Muscle layer of colon (tissue), 2 donors: ENCODE results near the gene FBLN5.

Experiments
- H3K27ac ChIP-seq: one replicate; pipeline ENCODE4 v1.7.0; 2013; ENCODE audit warnings: low read depth, mild to moderate bottlenecking, low read length, moderate library complexity
- H3K27me3 ChIP-seq, 2 donors: one replicate each; pipeline ENCODE4 v1.7.0; 2013; ENCODE audit warnings: low read length in 2 of 2, mild to moderate bottlenecking in 2 of 2; ENCODE audit not compliant: insufficient read depth in 2 of 2, control insufficient read depth in 1 of 2
- H3K36me3 ChIP-seq: one replicate; pipeline ENCODE4 v1.7.0; 2013; ENCODE audit warnings: mild to moderate bottlenecking, low read length; ENCODE audit not compliant: insufficient read depth
- H3K4me1 ChIP-seq: one replicate; pipeline ENCODE4 v1.7.0; 2013; ENCODE audit warnings: mild to moderate bottlenecking, low read length; ENCODE audit not compliant: insufficient read depth
- H3K4me3 ChIP-seq, 2 donors: one replicate each; pipeline ENCODE4 v1.7.0; 2013; ENCODE audit warnings: low read length in 2 of 2, low read depth in 1 of 2, mild to moderate bottlenecking in 1 of 2, moderate library complexity in 1 of 2
- H3K9ac ChIP-seq: one replicate; pipeline ENCODE4 v1.7.0; 2013; ENCODE audit warnings: low read length
- H3K9me3 ChIP-seq: one replicate; pipeline ENCODE4 v1.7.0; 2013; ENCODE audit warnings: mild to moderate bottlenecking, low read length
- donor health status: abdominal sarcoma.
- donor health status: Adenocarcinoma of cecum.

Gene FBLN5

GRCh38 chr14:91964724-91965123, 17.2 kb upstream of the FBLN5 start:
- peaks cover 10% of the 10 kb centered on the region for H3K36me3 ChIP-seq
- H3K4me3 ChIP-seq: no peak overlapping the region
- H3K9me3 ChIP-seq: no peaks in the 10 kb centered on the region
- H3K27ac ChIP-seq: no peak overlapping the region
- no peaks in the 10 kb centered on the region for H3K27me3 ChIP-seq
- no peak overlapping the region for H3K9ac ChIP-seq
- no peaks in the 10 kb centered on the region for H3K4me1 ChIP-seq

- H3K4me1 ChIP-seq: no peaks in the 10 kb centered on the region
- no peak overlapping the region for H3K9ac ChIP-seq
- no peak overlapping the region for H3K4me3 ChIP-seq
- H3K9me3 ChIP-seq: no peaks in the 10 kb centered on the region
- no peak overlapping the region for H3K27ac ChIP-seq
- no peaks in the 10 kb centered on the region for H3K27me3 ChIP-seq
- H3K36me3 ChIP-seq: peaks cover 9% of the 10 kb centered on the region
These were observed 16.5 kb upstream of the FBLN5 start for GRCh38 chr14:91964011-91964410.

DNA sequence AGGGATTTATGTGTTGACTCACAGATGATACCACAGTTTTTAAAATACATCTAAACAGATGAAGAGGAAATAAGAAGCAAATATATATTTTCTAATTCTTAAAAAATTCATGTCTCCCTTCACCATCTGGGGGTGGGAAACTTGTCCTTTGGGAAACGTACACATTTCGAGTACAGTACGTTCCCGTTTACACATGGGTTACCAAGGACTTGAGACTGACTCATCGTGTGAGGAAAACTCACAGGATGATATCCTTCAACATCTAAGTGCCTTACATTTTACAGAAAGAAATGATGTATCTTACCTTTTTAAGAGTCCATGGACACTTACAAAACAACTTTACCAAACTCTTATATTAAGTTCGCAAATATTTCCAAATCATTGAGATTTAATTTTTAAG, 16.0 kb upstream of the FBLN5 start:
- peaks cover 3% of the 10 kb centered on the region for H3K36me3 ChIP-seq
- H3K27ac ChIP-seq: no peak overlapping the region
- H3K4me3 ChIP-seq: no peak overlapping the region
- no peak overlapping the region for H3K9ac ChIP-seq
- H3K4me1 ChIP-seq: no peaks in the 10 kb centered on the region
- no peaks in the 10 kb centered on the region for H3K9me3 ChIP-seq
- no peaks in the 10 kb centered on the region for H3K27me3 ChIP-seq

GRCh38 chr14:91961297-91962220, 14.1 kb upstream of the FBLN5 start:
- no peak overlapping the region for H3K9ac ChIP-seq
- H3K4me3 ChIP-seq: no peak overlapping the region
- no peaks in the 10 kb centered on the region for H3K27me3 ChIP-seq
- no peaks in the 10 kb centered on the region for H3K9me3 ChIP-seq
- H3K36me3 ChIP-seq: no peaks in the 10 kb centered on the region
- H3K27ac ChIP-seq: no peak overlapping the region
- H3K4me1 ChIP-seq: no peaks in the 10 kb centered on the region

DNA sequence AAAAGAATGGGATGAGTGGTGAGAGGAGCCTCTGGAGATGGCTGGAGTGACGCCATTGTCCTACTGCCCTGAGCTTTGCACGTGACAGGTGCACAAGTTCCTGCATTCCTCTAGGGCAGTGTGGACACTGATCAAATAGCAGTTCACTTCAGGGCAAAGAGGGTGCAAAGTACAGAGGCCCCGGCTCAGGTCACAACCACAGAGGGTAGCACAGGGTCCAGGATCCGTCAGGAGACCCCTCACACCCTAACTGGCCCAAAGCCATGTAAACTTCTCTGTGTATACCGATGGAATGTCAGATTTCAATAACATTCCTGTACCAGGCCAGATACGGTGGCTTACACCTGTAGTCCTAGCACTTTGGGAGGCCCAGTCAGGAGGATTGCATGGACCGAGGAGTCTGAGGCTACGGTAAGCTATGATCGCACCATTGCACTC, 10.4 kb upstream of the FBLN5 start:
- Histone ChIP-seq H3K4me3 (no peak overlapping the region), H3K36me3 (no peaks in the 10 kb centered on the region), H3K4me1 (no peaks in the 10 kb centered on the region), H3K27ac (no peak overlapping the region), H3K9ac (no peak overlapping the region), H3K27me3 (no peaks in the 10 kb centered on the region), H3K9me3 (no peaks in the 10 kb centered on the region)

- Histone ChIP-seq H3K27me3 (no peaks in the 10 kb centered on the region), H3K4me3 (no peak overlapping the region), H3K9ac (no peak overlapping the region), H3K4me1 (no peaks in the 10 kb centered on the region), H3K9me3 (no peaks in the 10 kb centered on the region), H3K36me3 (no peaks in the 10 kb centered on the region), H3K27ac (no peak overlapping the region)
These were observed 9.1 kb upstream of the FBLN5 start for GRCh38 chr14:91956616-91957015.

DNA sequence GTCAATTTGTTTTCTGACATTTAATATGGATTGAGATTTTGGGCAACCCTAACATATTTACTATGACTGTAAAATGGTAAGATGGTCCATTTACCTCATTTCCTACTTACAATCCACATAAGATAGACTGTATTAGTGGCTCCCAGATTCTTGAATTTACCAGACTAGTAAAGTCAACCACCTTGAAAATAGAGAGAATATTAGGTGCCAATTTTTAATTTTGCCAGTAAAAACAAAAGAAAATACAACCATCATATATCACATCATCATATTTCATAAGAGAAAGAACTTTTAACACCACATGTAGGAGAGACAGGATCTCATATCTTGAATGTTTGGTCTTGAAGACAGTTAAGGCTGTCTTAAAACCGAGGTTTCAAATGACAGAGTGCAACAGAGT, 7.7 kb upstream of the FBLN5 start:
- H3K9ac ChIP-seq: no peak overlapping the region
- H3K36me3 ChIP-seq: no peaks in the 10 kb centered on the region
- H3K27me3 ChIP-seq: no peaks in the 10 kb centered on the region
- no peak overlapping the region for H3K27ac ChIP-seq
- no peaks in the 10 kb centered on the region for H3K9me3 ChIP-seq
- no peak overlapping the region for H3K4me3 ChIP-seq
- no peaks in the 10 kb centered on the region for H3K4me1 ChIP-seq

GRCh38 chr14:91953170-91953985, 5.9 kb upstream of the FBLN5 start:
- Histone ChIP-seq H3K4me1 (peaks cover under 1% of the 10 kb centered on the region), H3K9ac (no peak overlapping the region), H3K9me3 (no peaks in the 10 kb centered on the region), H3K36me3 (no peaks in the 10 kb centered on the region), H3K27me3 (no peaks in the 10 kb centered on the region), H3K4me3 (no peak overlapping the region), H3K27ac (no peak overlapping the region)

GRCh38 chr14:91946622-91947474, 646 bp downstream of the FBLN5 start:
- Histone ChIP-seq H3K9ac (peak overlapping the region; percentile 47), H3K4me3 (peak overlapping the region; percentile 71 to 73), H3K4me1 (peaks cover 10% of the 10 kb centered on the region), H3K27me3 (no peaks in the 10 kb centered on the region), H3K36me3 (no peaks in the 10 kb centered on the region), H3K27ac (peak overlapping the region; percentile 57), H3K9me3 (no peaks in the 10 kb centered on the region)

DNA sequence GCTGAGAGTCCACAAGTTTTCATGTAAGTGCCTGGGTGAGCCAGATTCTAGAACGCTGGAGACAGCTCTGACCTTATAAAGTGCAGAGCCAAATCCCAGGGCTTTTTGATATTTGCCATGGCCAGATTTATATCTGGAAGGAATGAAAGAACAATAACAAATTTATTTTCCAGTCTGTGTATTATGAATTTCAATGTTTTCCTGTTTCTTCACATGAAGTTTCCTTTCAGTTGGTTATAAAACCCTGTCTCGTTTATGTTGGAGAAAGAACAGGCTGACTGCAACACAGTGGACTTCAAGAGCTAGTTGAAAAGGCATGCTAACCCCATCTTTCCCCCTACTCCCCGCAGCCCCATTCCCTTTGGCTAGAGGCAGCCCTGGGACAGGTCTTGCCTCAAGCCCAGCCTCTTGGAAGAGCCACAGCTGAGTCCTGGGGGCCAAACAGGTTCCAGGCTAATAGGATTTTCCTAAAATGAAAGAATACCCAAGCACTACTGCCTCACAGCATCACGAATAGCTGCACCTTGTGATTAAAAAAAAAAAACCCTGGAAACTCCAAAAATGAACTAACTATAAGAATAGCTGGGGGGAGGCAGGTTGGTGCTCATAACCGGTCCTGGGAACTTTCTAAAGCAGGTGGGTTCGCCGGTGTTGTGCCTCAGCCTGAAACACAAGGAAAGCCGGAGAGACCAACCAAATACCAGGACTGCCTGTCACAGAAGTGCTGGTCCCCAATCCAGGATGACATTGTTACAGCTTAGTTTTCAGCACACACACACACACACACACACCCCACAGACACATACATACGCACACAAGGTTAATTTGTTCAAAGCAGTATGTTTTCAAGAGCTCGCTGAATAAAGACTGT, 1.5 kb downstream of the FBLN5 start:
- Histone ChIP-seq H3K9ac (peak overlapping the region; percentile 47), H3K4me1 (peaks cover 10% of the 10 kb centered on the region), H3K4me3 (peak overlapping the region; percentile 71 to 73), H3K27ac (peak overlapping the region; percentile 57), H3K27me3 (no peaks in the 10 kb centered on the region), H3K9me3 (no peaks in the 10 kb centered on the region), H3K36me3 (no peaks in the 10 kb centered on the region)
